Stimulated activated naive B cell treated with anti-CD40 and anti-IgM and Interleukin-4, amounts not matched to agents 10 μg/mL and 1 μg/mL and 100 μg/mL, for 72 hours (primary cell): ENCODE results near the gene PPARG.
"Not testable (repeated sequence)": the region's sequence is repeated elsewhere in the genome, so short reads cannot be mapped to it uniquely, and the experiment has no call there.

Experiments
- ATAC-seq, 2 donors: fragments of 150-1000 bp; cut with Tn5 transposase; replicated peaks; 2 replicates each; pipeline ENCODE4 v1.10.0; 2021; ENCODE audit warnings: moderate library complexity in 1 of 2
- DNase-seq: peaks from one replicate; pipeline ENCODE4 v3.0.0; 2021
- H3K27ac Mint-ChIP-seq: one replicate; pipeline ENCODE4 v1.8.0; 2022; ENCODE audit warnings: mild to moderate bottlenecking, mixed read lengths
- H3K27me3 Mint-ChIP-seq, 2 donors: one replicate each; pipeline ENCODE4 v1.8.0; 2022; ENCODE audit warnings: mixed read lengths in 2 of 2
- H3K36me3 Mint-ChIP-seq, 2 donors: one replicate each; pipeline ENCODE4 v1.8.0; 2022; ENCODE audit warnings: mixed read lengths in 2 of 2, mild to moderate bottlenecking in 1 of 2
- H3K4me1 Mint-ChIP-seq, 2 donors: one replicate each; pipeline ENCODE4 v1.8.0; 2022; ENCODE audit warnings: mixed read lengths in 2 of 2, mild to moderate bottlenecking in 1 of 2
- H3K4me3 Mint-ChIP-seq, 2 donors: one replicate each; pipeline ENCODE4 v1.8.0; 2022; ENCODE audit warnings: mild to moderate bottlenecking in 2 of 2, mixed read lengths in 2 of 2, moderate library complexity in 1 of 2
- H3K9me3 Mint-ChIP-seq, 2 donors: one replicate each; pipeline ENCODE4 v1.8.0; 2022; ENCODE audit warnings: mixed read lengths in 2 of 2, mild to moderate bottlenecking in 1 of 2

PPARG gene

GRCh38 chr3:12451960-12452359 lies 163.1 kb downstream of the PPARG start:
- Mint-ChIP-seq H3K36me3 (no peaks in the 10 kb centered on the region), H3K27ac (no peak overlapping the region), H3K4me1 (no peaks in the 10 kb centered on the region), H3K27me3 (peaks cover 4% of the 10 kb centered on the region in 2 donors), H3K4me3 (no peak overlapping the region), H3K9me3 (peaks cover 2 to 4% of the 10 kb centered on the region in 2 donors)
- DNase-seq (no peak), ATAC-seq (no peak)

GRCh38 chr3:12452361-12453330 lies 163.8 kb downstream of the PPARG start:
- Mint-ChIP-seq H3K36me3 (no peaks in the 10 kb centered on the region), H3K27ac (no peak overlapping the region), H3K4me3 (no peak overlapping the region), H3K27me3 (peaks cover 0 to 4% of the 10 kb centered on the region in 2 donors), H3K4me1 (no peaks in the 10 kb centered on the region), H3K9me3 (peaks cover 2 to 4% of the 10 kb centered on the region in 2 donors)
- no peak for ATAC-seq
- no peak for DNase-seq

GRCh38 chr3:12454076-12454815 lies 165.4 kb downstream of the PPARG start:
- no peak overlapping the region for H3K27ac Mint-ChIP-seq
- peaks cover 0 to 4% of the 10 kb centered on the region in 2 donors for H3K9me3 Mint-ChIP-seq
- no peaks in the 10 kb centered on the region for H3K4me1 Mint-ChIP-seq
- H3K36me3 Mint-ChIP-seq = no peaks in the 10 kb centered on the region
- DNase-seq (no peak), ATAC-seq (no peak)
- H3K4me3 Mint-ChIP-seq = no peak overlapping the region
- peaks cover 4 to 5% of the 10 kb centered on the region in 2 donors for H3K27me3 Mint-ChIP-seq

DNA sequence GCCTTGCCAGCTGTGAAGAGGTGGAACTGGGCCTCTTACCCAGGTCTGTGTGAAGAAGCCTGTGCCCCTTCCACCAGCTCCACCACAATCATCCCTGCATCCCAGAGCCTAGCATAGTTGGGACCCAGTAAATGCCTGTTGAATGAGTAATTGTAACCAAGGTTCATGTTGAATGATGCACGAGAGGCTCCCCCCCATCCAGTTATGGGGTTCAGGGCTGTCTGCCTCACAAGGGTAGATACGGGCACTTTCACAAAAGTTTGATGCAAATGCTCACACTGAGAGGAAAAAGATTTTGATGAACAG lies 165.9 kb downstream of the PPARG start:
- DNase-seq = no peak
- H3K9me3 Mint-ChIP-seq = peaks cover 0 to 4% of the 10 kb centered on the region in 2 donors
- no peak overlapping the region for H3K27ac Mint-ChIP-seq
- no peak for ATAC-seq
- no peak overlapping the region for H3K4me3 Mint-ChIP-seq
- H3K27me3 Mint-ChIP-seq = peaks cover 4 to 5% of the 10 kb centered on the region in 2 donors
- H3K4me1 Mint-ChIP-seq = no peaks in the 10 kb centered on the region
- no peaks in the 10 kb centered on the region for H3K36me3 Mint-ChIP-seq

GRCh38 chr3:12455740-12456139 lies 166.9 kb downstream of the PPARG start:
- H3K4me1 Mint-ChIP-seq = no peaks in the 10 kb centered on the region
- peaks cover 4 to 5% of the 10 kb centered on the region in 2 donors for H3K27me3 Mint-ChIP-seq
- H3K36me3 Mint-ChIP-seq = no peaks in the 10 kb centered on the region
- H3K27ac Mint-ChIP-seq = no peak overlapping the region
- peaks cover 0 to 4% of the 10 kb centered on the region in 2 donors for H3K9me3 Mint-ChIP-seq
- DNase-seq (no peak), ATAC-seq (no peak)
- no peak overlapping the region for H3K4me3 Mint-ChIP-seq

- Mint-ChIP-seq H3K36me3 (no peaks in the 10 kb centered on the region), H3K27ac (no peak overlapping the region), H3K4me1 (peaks cover 0 to 3% of the 10 kb centered on the region in 2 donors), H3K27me3 (peaks cover 4 to 5% of the 10 kb centered on the region in 2 donors), H3K4me3 (no peak overlapping the region), H3K9me3 (peaks cover 0 to 4% of the 10 kb centered on the region in 2 donors)
- ATAC-seq (no peak), DNase-seq (no peak)
Observed at GRCh38 chr3:12456441-12456840, 167.6 kb downstream of the PPARG start.

- not testable (repeated sequence) for H3K9me3 Mint-ChIP-seq, H3K36me3 Mint-ChIP-seq, H3K4me3 Mint-ChIP-seq, H3K4me1 Mint-ChIP-seq, H3K27me3 Mint-ChIP-seq, DNase-seq, H3K27ac Mint-ChIP-seq, ATAC-seq
Observed at GRCh38 chr3:12457380-12457779, 168.5 kb downstream of the PPARG start.

DNA sequence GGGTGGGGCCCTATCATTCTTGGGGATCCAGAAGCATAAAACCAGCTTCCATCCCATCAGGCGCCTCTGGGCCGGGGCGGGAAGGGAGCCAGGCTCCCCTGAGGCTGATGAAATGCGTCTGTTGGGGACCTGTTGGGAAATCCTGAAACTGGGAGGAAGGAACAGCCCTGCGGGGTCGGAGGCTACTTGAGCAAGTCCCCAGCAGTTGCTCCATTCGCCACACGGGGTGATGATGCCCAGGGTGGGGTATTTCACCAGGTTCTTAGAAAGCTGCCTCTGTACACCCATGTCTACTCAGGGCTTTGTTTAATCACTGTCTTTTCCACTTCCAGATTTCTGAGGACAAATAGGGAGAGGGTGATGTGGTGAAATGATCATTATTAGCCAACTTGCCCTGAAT lies 170.0 kb downstream of the PPARG start:
- DNase-seq (no peak), ATAC-seq (no peak)
- peaks cover 0 to 1% of the 10 kb centered on the region in 2 donors for H3K9me3 Mint-ChIP-seq
- no peaks in the 10 kb centered on the region for H3K36me3 Mint-ChIP-seq
- peaks cover 5 to 6% of the 10 kb centered on the region in 2 donors for H3K4me1 Mint-ChIP-seq
- H3K27me3 Mint-ChIP-seq = peaks cover 4 to 5% of the 10 kb centered on the region in 2 donors
- no peak overlapping the region for H3K27ac Mint-ChIP-seq
- no peak overlapping the region for H3K4me3 Mint-ChIP-seq

- Mint-ChIP-seq H3K4me1 (peaks cover 5 to 6% of the 10 kb centered on the region in 2 donors), H3K4me3 (no peak overlapping the region), H3K27ac (no peak overlapping the region), H3K9me3 (peaks cover 0 to 1% of the 10 kb centered on the region in 2 donors), H3K27me3 (peaks cover 4 to 5% of the 10 kb centered on the region in 2 donors), H3K36me3 (no peaks in the 10 kb centered on the region)
- DNase-seq = no peak
- ATAC-seq = no peak
Observed at GRCh38 chr3:12460127-12460526, 171.3 kb downstream of the PPARG start.

GRCh38 chr3:12461097-12461649 lies 172.3 kb downstream of the PPARG start:
- Mint-ChIP-seq H3K9me3 (peaks cover 0 to 1% of the 10 kb centered on the region in 2 donors), H3K27me3 (peaks cover 4 to 5% of the 10 kb centered on the region in 2 donors), H3K36me3 (no peaks in the 10 kb centered on the region), H3K4me1 (peaks cover 5 to 6% of the 10 kb centered on the region in 2 donors), H3K27ac (no peak overlapping the region), H3K4me3 (no peak overlapping the region)
- no peak for ATAC-seq
- no peak for DNase-seq

GRCh38 chr3:12462159-12462947 lies 173.5 kb downstream of the PPARG start:
- Mint-ChIP-seq H3K4me3 (no peak overlapping the region), H3K27ac (peak overlapping the region; percentile 51), H3K36me3 (no peaks in the 10 kb centered on the region), H3K27me3 (peaks cover 4 to 5% of the 10 kb centered on the region in 2 donors), H3K9me3 (peaks cover 0 to 1% of the 10 kb centered on the region in 2 donors), H3K4me1 (peaks cover 5 to 6% of the 10 kb centered on the region in 2 donors)
- ATAC-seq (no peak), DNase-seq (no peak)

DNA sequence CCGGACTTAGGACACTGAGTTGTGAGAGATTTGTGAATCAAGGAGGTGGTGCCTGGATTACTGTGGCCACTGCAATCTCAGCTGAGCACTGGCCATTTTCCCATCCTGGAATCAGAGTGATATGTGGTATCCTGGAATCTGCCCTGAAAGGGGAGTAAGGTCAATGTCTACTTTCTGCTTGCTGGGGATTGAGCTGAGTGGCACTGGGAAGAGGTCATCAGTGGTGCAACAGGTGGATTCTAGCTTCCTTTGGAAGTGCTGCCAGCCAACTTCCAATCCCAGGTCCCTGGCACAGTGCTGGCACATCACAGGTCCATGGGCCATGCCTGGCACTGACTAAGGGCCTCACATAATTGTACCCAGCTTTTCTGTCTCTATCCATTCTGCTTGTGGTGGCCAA lies 174.8 kb downstream of the PPARG start:
- Mint-ChIP-seq H3K36me3 (no peaks in the 10 kb centered on the region), H3K4me1 (peaks cover 5 to 6% of the 10 kb centered on the region in 2 donors), H3K27me3 (peaks cover 5% of the 10 kb centered on the region in 2 donors), H3K9me3 (no peaks in the 10 kb centered on the region), H3K27ac (no peak overlapping the region), H3K4me3 (no peak overlapping the region)
- ATAC-seq (no peak), DNase-seq (no peak)

DNA sequence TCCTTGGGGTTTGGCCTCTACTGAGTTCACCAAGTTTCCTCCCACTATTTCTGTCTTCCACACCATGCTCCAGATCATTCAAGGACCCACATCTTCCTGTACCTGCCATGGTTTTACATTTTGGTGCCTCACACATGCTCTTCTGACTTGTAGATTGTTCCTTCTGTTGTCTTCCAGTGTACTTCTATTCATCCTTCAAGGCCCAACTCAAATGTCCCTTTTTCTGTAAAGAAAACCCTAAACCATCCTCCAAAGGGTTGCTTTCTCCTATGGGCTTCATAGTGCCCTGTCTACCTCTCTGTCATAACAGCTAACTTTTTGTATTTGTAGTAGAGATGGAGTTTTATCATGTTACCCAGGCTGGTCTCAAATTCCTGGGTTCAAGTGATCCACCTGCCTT lies 175.3 kb downstream of the PPARG start:
- Mint-ChIP-seq H3K9me3 (no peaks in the 10 kb centered on the region), H3K4me3 (no peak overlapping the region), H3K27ac (no peak overlapping the region), H3K36me3 (no peaks in the 10 kb centered on the region), H3K27me3 (peaks cover 5 to 7% of the 10 kb centered on the region in 2 donors), H3K4me1 (peaks cover 5 to 6% of the 10 kb centered on the region in 2 donors)
- no peak for ATAC-seq
- DNase-seq = no peak
